Measurements from ENCODE around the gene CCDC187. TPM values are rescaled to one million over a fixed set of nuclear protein-coding genes. Genes with fewer than 3 reads are reported as not detected.

Gene CCDC187
- total and polyA plus RNA-seq, 2 of the 4 experiments (the other 2 are of a cell fraction) = not detected

DNA sequence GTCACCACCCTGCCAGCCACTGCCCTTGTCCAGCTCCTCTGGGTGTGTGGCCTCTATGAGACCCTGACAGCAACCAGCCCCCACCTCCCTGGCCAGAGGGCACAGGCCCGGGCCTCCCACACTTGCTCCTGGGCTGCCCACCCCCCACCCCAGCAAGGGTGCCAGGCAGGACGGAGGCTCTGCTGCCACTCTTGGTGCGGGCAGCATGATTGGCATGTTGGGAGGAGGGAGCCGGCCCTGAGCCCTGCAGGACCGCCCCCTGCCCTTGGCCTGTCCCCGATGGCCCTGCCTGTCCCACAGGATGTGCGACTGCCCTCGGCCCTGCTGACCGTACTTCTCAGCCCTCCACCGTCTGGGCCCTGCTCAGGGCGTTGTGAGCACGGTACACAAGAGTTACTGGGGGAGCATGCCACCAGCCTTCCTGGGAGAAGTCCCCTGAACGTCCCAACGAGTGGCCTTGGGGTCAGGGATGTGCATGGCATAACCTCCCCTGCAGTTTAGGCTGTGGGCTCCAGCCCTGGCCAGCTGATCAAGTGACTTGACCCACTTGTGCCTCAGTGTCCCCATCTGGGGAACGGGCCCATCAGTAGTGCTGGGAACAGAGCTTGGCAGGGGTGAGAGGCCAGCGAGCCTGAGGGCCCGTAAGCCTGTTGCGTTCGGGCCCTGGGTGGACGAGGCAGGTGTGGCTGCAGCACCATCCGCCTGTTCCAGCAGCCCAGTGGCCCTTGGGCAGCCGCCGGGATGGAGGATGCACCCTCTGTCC lies 39.4 kb upstream of the CCDC187 start (continued):
- TF ChIP-seq MXI1 (IDR thresholded peaks at IDR 0.05; ENCODE audit: borderline replicate concordance, low read depth, low read length) (no peak), POLR2A (IDR thresholded peaks at IDR 0.05; ENCODE audit: low read depth, low read length) (no peak; the same call in 1 of the 2 replicates)

DNA sequence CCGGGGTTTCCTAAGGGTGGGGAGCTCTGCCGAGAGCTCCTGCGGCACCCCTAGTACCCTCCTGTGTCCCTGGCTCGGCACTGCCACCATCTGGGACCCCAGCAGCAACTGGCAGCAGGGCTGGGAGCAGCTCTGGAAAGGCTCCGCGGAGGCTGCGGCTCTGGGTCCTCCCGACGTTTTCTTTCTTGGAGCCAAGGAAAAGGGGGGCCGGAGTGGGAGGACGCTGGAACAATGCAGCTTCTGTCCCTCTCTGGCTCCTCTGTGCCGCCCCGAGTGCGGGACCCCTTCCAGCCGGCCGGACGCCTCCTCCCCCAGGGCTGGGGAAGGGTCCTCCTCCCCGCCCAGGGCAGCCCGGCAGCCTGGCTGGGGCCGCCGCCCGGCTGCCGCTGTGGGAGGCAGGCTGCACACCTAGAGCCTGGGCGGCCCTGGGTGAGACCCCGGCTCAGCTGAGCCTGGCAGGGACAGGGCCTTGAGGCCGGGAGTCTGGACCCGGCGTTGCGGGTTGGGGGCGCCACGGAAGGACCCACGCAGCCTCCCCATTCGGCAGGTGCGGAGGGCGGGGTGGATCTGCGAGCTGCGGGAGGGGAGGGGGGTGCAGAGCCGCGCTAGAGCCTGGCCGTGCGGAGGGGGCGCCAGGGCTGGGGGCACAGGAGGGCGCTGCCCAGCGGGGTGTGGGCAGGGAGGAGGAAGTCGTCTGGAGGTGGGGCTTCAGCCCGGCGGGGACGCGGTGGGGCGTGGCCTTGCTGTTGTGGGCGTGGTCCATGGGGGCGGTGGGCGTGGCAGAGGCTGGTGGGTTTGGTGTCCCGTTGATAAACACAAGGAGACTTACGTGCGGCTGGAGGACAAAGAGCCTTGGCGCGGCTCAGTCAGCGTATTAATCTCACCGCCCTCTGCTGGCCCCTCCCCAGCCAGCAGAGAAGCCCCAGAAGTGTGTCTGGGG lies 38.6 kb upstream of the CCDC187 start:
- ChIA-PET POLR2A (ENCODE audit: unreplicated experiment) (no interaction called here), CTCF (interaction anchor here (0.8 kb wide), 1 partner anchor 20 kb away, joined by 3 read pairs; no protein-coding TSS in a partner anchor)
- TF ChIP-seq, protein P1, sequence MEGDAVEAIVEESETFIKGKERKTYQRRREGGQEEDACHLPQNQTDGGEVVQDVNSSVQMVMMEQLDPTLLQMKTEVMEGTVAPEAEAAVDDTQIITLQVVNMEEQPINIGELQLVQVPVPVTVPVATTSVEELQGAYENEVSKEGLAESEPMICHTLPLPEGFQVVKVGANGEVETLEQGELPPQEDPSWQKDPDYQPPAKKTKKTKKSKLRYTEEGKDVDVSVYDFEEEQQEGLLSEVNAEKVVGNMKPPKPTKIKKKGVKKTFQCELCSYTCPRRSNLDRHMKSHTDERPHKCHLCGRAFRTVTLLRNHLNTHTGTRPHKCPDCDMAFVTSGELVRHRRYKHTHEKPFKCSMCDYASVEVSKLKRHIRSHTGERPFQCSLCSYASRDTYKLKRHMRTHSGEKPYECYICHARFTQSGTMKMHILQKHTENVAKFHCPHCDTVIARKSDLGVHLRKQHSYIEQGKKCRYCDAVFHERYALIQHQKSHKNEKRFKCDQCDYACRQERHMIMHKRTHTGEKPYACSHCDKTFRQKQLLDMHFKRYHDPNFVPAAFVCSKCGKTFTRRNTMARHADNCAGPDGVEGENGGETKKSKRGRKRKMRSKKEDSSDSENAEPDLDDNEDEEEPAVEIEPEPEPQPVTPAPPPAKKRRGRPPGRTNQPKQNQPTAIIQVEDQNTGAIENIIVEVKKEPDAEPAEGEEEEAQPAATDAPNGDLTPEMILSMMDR (conservative IDR thresholded peaks at IDR 0.05; ENCODE audit: low read depth, low read length) = 0 out of 2 replicates have a peak, but pooled peaks have one; percentile 15
- TF ChIP-seq MXI1 (IDR thresholded peaks at IDR 0.05; ENCODE audit: borderline replicate concordance, low read depth, low read length) (peak; percentile 42; the same call in 1 of the 2 replicates), SMC3 (IDR thresholded peaks at IDR 0.05; ENCODE audit: low read depth, low read length) (no peak), MAZ (IDR thresholded peaks at IDR 0.05; ENCODE audit: borderline replicate concordance, low read depth, low read length) (peak; percentile 39; the same call in 1 of the 2 replicates), MAFK (IDR thresholded peaks at IDR 0.05; ENCODE audit: low read depth, low read length) (no peak), NFE2L2 (IDR thresholded peaks at IDR 0.05; ENCODE audit: low read depth, low read length) (no peak)
- TF ChIP-seq, protein P2, sequence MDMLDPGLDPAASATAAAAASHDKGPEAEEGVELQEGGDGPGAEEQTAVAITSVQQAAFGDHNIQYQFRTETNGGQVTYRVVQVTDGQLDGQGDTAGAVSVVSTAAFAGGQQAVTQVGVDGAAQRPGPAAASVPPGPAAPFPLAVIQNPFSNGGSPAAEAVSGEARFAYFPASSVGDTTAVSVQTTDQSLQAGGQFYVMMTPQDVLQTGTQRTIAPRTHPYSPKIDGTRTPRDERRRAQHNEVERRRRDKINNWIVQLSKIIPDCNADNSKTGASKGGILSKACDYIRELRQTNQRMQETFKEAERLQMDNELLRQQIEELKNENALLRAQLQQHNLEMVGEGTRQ (IDR thresholded peaks at IDR 0.05; ENCODE audit: low read depth, low read length) = no peak
- H2BK20ac ChIP-seq (ENCODE audit: low read depth, low read length) = no peak overlapping the region
- 21% methylated on average over 26 of the region's 60 CpGs; no CpG with 5 or more reads in 1 of the 2 experiments for WGBS, 2 experiments (ENCODE audit: extremely low coverage in 2 of 2, insufficient read length in 1 of 2)
- H3K23ac ChIP-seq (ENCODE audit: low read depth, low read length) = no peak overlapping the region
- H4K8ac ChIP-seq (ENCODE audit: low read depth in 2 of 2, low read length in 2 of 2) = peak overlapping the region in 1 of 2 experiments; percentile 19; a peak in 1 of 4 replicates
- peak overlapping the region; percentile 7 for H2BK5ac ChIP-seq (ENCODE audit: low read depth, low read length, poor library complexity, severe bottlenecking)
- no peak overlapping the region; the same call in 1 of the 2 replicates for H4K91ac ChIP-seq (ENCODE audit: insufficient read depth, low read depth, low read length)
- no peak overlapping the region for H3K4me3 ChIP-seq (ENCODE audit: insufficient read depth, low read depth, low read length)
- no peak overlapping the region for H3K4ac ChIP-seq (ENCODE audit: low read depth, low read length)
- H3K4me2 ChIP-seq (ENCODE audit: low read depth, low read length) = no peak overlapping the region
- no peak overlapping the region for H2BK15ac ChIP-seq (ENCODE audit: low read depth, low read length)
- H3K9me1 ChIP-seq (ENCODE audit: insufficient read depth, low read length) = peaks cover 4% of the 10 kb centered on the region; the same call in 1 of the 2 replicates
- in situ Hi-C loops (cut with MboI; ENCODE audit: low sequenced_read_pairs) (no loop called here), dilution Hi-C loops (cut with HindIII; ENCODE audit: low sequenced_read_pairs, unreplicated experiment) (no loop called here), intact Hi-C loops (cut with micrococcal nuclease) (no loop called here)
- H3K18ac ChIP-seq (ENCODE audit: low read depth, low read length) = no peak overlapping the region
- H3K9me3 ChIP-seq (ENCODE audit: control insufficient read depth, insufficient read depth, low read length) = no peaks in the 10 kb centered on the region
- no peak overlapping the region for H3K14ac ChIP-seq (replicated peaks; ENCODE audit: low read depth, low read length)
- peak overlapping the region; percentile 4; the same call in 1 of the 2 replicates for H3K27ac ChIP-seq (ENCODE audit: insufficient read depth, low read length)
- peaks cover 15 to 65% of the 10 kb centered on the region in 2 experiments for H3K79me1 ChIP-seq (ENCODE audit: low read depth in 1 of 2, low read length in 2 of 2)
- no peaks in the 10 kb centered on the region for H3K27me3 ChIP-seq (ENCODE audit: control insufficient read depth, insufficient read depth, low read length)
- H3K9ac ChIP-seq (ENCODE audit: low read depth, low read length) = no peak overlapping the region
- H2AK9ac ChIP-seq (replicated peaks; ENCODE audit: low read depth, low read length, poor library complexity) = peak overlapping the region; percentile 71
- BruUV-seq (replicated peaks) = no TSS peak
- H2BK120ac ChIP-seq (ENCODE audit: low read depth, low read length) = no peak overlapping the region
- H3K56ac ChIP-seq (ENCODE audit: extremely low read depth, insufficient read depth, low read length) = no peak overlapping the region
- H4K20me1 ChIP-seq (ENCODE audit: insufficient read depth, low read length) = peaks cover 78% of the 10 kb centered on the region
- H2AK5ac ChIP-seq (ENCODE audit: low read depth, low read length) = no peak overlapping the region; the same call in 1 of the 2 replicates
- H2AFZ ChIP-seq (replicated peaks; ENCODE audit: low read length, poor library complexity) = no peak overlapping the region
- DNase-seq (peak; percentile 83), ATAC-seq (ENCODE audit: low read depth) (peak; percentile 81)
- no peak overlapping the region for H4K5ac ChIP-seq (ENCODE audit: low read depth, low read length)
- peaks cover 76% of the 10 kb centered on the region for H3K36me3 ChIP-seq (ENCODE audit: control insufficient read depth, insufficient read depth, low read length)
- peaks cover 8% of the 10 kb centered on the region; the same call in 1 of the 2 replicates for H3K4me1 ChIP-seq (ENCODE audit: control insufficient read depth, insufficient read depth, low read length)
